Inflammatory macrophage (primary cell): Measurements from ENCODE around the gene CD99.
"Not testable (repeated sequence)": the region's sequence is repeated elsewhere in the genome, so short reads cannot be mapped to it uniquely, and the experiment has no call there.

ENCODE experiments used
- DNase-seq, 2 donors: peaks; one replicate each; pipeline ENCODE4 v3.0.0-alpha.2; 2020 to 2022

The CD99 gene

GRCh38 chrX:2700405-2701320, 9.6 kb downstream of the CD99 start:
- DNase-seq = no peak

GRCh38 chrX:2701600-2701999, 10.5 kb downstream of the CD99 start:
- peak in 1 of 2 donors; percentile 8 for DNase-seq

GRCh38 chrX:2703991-2704369, 12.9 kb downstream of the CD99 start:
- DNase-seq = no peak

GRCh38 chrX:2705046-2705832, 14.1 kb downstream of the CD99 start:
- DNase-seq = no peak

GRCh38 chrX:2707334-2707760, 16.3 kb downstream of the CD99 start:
- DNase-seq = peak; percentile 84 to 88

- peak in 1 of 2 donors; percentile 13 for DNase-seq
Observed at GRCh38 chrX:2708021-2708420, 16.9 kb downstream of the CD99 start.

- DNase-seq = peak; percentile 41 to 64
Observed at GRCh38 chrX:2708592-2709188, 17.6 kb downstream of the CD99 start.

GRCh38 chrX:2709556-2709955, 18.5 kb downstream of the CD99 start:
- no peak for DNase-seq

GRCh38 chrX:2710041-2710840, 19.1 kb downstream of the CD99 start:
- DNase-seq = peak; percentile 75 to 82

- DNase-seq = no peak
Observed at GRCh38 chrX:2711441-2711840, 20.3 kb downstream of the CD99 start.

GRCh38 chrX:2712428-2712827, 21.3 kb downstream of the CD99 start:
- DNase-seq = no peak

- DNase-seq = no peak
Observed at GRCh38 chrX:2712890-2713840, 22.1 kb downstream of the CD99 start.

GRCh38 chrX:2714551-2714950, 23.5 kb downstream of the CD99 start:
- no peak for DNase-seq

GRCh38 chrX:2715066-2715600, 24.0 kb downstream of the CD99 start:
- no peak for DNase-seq

GRCh38 chrX:2717312-2717711, 26.2 kb downstream of the CD99 start:
- no peak for DNase-seq

- no peak for DNase-seq
Observed at GRCh38 chrX:2718821-2719220, 27.7 kb downstream of the CD99 start.

GRCh38 chrX:2719774-2720447, 28.8 kb downstream of the CD99 start:
- no peak for DNase-seq

GRCh38 chrX:2723286-2723879, 32.3 kb downstream of the CD99 start:
- no peak for DNase-seq

- DNase-seq = not testable (repeated sequence)
Observed at GRCh38 chrX:2727264-2727663, 36.2 kb downstream of the CD99 start.

GRCh38 chrX:2732076-2732475, 41.0 kb downstream of the CD99 start:
- DNase-seq = no peak
